TTC549 (cell line): ENCODE data around the gene TRIM52.
"Not testable (repeated sequence)": the region's sequence is repeated elsewhere in the genome, so short reads cannot be mapped to it uniquely, and the experiment has no call there.

ENCODE experiments used
- FAIRE-seq: peaks from 2 replicates; lab custom pipeline; 2012; peaks lifted over from hg19 to GRCh38; lab: Jason Lieb, UNC

TRIM52 gene

DNA sequence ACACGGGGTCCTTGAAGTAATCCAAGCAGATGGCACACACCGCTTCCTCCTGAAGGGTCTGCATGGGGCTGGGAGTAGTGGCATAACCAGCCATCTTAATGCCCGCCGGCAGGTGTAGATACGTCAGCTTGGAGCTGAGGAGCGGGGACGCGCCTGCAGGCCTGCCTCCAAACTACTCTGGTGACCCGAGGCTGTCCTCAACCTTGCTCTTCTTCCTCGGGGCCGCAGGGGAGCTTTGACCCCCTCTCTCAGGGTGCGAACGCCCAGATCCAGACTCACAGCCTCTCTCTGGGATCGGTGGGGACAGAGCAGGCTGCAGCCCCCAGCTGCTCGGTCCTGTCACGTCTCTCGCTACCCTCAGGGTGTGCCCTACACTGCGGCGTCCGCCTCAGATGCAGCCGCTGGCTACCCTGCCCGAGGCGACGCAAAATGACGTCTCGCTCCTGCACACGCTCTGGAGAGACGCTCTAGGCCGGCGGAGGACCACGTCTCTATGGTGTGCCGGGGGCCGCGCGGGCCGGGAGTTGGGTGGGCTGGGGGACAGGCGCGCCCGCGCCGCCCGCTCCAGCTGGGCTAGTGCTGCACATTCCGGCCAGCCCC lies at the start of gene TRIM52:
Gene TRIM52, minus strand, starts transcription at position 424 of the 600 bp plus-strand sequence. Its CDS starts 330 bp downstream, at position 94.
- no peak for FAIRE-seq

DNA sequence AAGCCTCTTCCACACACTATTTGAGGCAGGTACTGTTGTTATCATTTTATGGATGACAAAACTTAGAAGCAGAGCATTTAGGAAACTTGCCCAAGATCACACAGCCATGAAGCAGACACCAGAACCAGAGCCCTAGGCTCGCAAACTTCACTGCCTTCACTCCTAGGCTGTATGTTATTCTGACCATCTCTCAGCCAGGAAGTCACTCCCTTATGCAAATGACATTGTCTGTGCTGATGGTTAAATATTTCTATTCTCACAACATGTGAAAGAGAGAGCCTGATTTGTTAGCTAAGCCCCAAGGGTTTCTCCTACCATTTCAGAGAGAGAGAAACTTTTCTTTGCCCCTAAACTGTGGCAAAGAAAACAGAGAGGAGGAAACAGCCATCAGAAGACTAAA lies 26.4 kb upstream of the TRIM52 start:
- not testable (repeated sequence) for FAIRE-seq

DNA sequence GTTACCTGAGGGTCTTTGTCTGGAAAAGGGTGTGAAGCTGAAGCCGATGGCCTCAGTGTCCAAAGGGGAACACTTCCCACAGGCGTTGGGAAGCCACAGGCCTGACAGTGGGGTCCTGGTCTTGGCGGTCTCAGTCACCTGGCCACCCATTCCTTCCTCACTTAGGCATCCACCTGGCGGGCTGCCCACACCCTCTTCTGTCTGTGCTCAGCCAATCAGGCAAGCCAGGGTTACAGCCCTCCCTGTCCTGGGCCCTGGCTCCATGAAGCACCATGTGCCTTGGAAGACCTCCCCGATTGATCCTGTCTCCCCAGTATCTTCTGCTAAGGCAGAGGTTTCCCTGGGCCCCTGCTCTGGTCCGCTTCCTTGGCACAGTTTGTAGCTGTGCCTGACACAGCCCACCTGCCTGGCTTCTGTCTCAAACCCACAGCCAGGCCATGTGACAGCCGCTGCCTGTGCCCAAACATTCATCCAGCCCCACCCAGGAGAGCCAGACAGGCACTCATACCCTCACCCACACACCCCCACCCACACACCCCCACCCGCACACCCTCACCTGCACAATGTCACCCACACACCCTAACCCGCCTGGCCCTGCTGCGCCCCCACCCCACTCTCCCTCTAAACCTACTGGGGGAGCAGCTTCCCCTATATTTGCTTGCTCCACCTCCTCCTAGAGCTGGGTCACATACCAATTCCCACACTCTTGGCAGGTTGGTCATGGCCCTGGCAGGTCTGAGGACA lies 25.2 kb upstream of the TRIM52 start:
- FAIRE-seq, result not testable (repeated sequence)

DNA sequence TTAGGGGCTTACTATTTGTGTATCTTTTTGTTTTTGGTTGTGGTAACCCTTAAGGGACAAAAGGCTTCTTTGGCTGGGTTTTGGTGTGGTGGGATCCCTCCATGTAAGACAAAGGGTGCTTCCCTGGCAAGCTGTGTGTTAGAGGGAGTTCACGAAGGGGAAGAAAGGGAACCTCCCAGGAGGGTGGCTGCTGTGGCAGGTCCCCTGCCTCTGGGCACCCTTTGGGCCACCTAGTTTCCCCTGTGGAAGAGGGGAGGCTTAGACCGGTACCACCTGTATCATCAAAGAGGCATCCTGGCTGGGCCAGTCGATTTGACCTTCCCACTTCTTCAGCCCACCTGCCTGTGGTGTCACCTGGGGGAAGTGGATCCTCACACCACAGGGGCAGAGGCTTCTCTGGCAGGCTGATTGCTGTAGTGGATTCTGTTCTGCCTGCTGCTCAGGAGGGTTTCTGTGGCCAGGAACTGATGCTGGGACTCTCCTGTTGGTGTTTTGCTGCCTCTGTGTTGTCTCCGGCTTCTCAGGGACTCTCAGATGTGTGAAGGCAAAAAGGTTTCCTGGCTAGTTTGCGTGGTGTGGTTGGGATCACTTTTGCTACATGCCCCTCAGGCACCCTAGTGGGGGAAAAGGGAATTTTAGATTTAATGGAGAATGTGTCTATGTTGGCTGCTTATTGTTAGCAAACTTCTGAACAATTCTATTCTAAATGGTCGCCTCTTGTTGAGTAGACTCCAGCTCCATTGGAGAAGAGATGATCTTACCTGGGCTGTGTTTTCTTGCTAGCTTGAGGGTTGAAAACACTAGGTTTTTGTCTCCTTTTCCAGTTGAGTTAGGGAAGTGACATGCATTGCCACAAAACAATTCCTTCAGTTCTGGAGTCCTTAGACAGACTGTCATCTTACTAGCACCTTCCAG lies 23.2 kb upstream of the TRIM52 start:
- not testable (repeated sequence) for FAIRE-seq

DNA sequence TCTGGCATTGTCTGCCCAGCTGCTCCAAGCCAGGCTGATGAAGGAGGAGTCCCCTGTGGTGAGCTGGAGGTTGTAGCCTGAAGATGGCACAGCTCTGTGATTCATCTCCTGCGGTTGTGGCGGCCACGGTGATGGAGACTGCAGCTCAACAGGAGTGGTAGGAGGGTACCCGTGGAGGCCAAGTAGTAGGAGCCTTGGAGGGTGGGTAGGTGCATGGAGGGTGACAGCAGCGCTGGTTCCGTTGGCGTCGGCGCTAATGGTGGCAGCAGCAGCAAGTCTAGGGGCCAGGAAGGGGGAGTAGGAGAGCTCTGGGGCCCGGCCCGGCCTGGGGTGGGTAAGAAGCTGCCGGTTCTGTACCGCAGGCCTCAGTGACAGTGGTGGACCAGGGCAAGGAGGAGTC lies 22.4 kb upstream of the TRIM52 start:
- FAIRE-seq, result no peak

DNA sequence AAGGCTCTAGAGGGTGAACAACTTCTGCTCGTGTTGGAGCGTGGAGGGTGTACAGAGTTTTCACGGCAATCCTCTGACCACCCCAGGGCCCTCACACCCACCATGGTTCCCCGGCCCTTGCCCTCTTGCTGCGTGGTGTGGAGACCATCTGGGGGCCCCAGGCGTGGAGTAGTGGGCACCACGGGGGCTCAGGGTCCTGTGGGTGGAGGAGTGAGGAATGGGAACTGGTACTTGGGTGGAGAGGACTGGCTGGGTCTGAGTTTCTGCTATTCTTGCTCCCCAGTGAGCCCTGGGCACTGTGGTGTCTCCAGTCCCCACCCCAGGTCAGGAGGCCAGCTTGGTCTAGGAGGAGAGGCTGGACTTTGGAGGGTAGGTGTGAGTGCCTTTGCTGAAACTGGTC lies 21.9 kb upstream of the TRIM52 start:
- no peak for FAIRE-seq

DNA sequence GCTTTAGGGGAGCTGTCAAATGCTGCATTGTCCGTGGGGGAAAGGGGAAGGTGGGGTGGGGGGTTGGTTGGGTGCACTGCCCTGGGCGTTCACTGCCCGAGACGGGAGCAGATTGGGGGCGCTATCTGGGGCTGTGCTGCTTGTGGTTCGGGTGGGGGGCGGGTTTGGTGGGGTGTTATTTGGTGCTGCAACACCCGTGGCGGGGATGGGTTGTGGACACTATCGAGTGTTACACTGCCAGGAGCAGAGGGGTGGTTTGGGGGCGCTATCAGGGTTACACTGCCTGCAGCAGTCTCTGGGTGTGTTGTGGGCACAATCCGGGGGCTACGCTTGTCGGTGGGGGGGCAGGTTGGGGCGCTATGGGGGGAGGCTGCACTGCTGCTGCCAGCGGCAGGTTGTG lies 21.5 kb upstream of the TRIM52 start:
- not testable (repeated sequence) for FAIRE-seq

DNA sequence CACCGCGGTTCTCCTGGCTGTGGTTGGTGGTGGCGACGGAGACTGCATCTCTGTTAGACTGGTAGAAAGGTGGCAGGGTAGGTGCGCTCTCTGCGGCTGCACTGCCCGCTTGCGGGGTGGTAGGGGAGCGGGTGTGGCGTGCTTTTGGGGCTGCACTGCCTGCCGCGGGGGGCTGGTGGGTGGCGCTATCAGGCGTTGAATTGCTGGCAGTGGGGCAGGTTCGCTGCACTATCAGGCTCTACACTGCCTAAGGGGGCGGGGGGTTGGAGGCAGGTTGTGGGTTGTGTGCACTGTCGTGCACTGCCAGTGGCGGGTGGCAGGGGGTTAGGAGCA lies 21.0 kb upstream of the TRIM52 start:
- FAIRE-seq, result no peak

DNA sequence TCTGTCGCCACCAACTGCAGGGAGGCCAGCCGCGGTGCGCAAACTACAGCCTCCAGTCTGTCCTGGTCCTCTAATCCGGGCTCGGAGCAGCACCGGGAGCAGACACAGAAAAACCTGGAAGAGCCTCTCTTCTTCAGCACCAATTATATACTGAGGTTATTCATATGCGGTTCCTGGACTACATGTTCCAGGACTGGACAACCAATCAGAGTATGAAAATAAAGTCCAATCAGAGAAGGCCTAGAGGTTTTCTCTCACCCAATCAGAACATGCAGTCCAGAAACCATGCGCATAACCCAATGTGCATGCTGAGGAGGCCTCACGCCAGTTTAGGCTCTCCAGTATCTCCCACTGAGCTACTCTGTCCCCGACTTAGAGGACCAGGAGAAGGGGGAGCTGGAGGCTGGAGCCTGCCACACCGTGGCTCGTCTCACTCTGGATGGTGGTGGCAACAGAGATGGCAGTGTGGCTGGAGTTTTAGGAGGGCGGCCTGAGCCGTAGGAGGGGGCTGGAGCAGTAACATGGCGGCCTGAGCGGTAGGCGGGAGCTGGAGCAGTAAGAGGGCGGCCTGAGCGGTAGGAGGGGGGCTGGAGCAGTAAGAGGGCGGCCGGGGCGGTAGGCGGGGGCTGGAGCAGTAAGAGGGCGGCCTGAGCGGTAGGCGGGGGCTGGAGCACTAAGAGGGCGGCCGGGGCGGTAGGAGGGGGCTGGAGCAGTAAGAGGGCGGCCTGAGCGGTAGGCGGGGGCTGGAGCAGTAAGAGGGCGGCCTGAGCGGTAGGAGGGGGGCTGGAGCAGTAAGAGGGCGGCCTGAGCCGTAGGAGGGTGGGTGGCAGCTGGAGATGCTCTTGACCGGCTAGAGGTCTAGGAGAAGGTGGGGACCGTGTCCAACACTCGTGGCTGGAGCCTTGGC lies 20.4 kb upstream of the TRIM52 start:
- no peak for FAIRE-seq

DNA sequence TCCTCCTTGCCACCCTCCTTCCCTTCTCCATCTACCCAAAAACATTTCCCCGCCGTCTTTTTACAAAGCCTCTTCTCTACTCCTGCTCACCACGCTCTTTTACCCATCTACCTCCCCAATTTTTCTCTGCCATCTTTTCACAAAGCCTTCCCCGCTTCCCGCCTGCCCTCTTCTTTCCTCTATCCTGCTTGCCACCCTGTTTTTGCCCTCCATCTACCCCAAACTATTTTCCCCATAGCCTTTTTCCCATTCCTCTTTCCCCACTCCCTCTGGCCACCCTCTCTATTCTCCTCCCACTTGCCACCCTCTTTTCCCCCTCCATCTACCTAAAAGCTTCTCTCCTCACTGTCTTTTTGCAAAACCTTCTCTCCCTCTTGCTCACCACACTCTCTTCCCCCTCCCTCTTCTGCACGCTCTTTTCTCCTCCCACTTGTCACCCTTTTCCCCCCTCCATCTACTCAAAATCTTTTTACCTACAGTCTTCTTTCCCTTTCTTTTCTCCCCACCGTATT lies 19.4 kb upstream of the TRIM52 start:
- no peak for FAIRE-seq

DNA sequence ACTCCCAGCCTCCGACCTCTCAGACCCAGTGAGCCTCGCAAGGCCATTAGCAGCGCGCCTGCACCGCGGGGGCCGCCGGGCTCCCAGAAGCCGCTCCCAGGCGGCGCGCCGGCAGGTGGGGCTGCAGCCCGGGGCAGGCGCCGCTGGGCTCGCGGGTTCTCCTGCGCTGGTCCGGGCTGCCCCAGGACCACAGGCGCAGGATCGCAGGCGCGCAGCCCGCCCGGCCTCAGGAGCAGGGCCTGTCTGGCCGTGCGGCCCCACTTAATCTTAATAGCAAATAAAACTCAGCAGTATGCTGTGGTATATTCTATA lies 12.4 kb upstream of the TRIM52 start:
- not testable (repeated sequence) for FAIRE-seq

DNA sequence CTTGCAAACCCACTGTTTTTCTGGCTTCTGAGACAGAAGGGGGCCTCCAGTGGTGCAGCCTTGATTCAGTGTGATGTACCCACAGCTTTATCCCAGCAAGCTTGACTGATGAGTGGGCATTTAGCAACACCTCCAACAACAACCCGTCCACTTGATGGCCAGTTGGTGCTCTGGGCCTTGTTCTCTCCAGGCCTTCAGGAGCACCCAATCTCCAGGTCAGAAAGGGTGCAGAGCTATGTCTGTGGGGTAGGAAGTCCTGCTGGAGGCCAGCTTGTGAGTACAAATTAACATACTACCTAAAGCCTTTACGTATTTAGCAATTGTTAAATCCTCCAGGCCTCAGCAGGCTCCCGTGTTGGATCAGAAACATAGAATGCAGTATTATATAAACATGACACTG lies 10.1 kb upstream of the TRIM52 start:
- no peak for FAIRE-seq

DNA sequence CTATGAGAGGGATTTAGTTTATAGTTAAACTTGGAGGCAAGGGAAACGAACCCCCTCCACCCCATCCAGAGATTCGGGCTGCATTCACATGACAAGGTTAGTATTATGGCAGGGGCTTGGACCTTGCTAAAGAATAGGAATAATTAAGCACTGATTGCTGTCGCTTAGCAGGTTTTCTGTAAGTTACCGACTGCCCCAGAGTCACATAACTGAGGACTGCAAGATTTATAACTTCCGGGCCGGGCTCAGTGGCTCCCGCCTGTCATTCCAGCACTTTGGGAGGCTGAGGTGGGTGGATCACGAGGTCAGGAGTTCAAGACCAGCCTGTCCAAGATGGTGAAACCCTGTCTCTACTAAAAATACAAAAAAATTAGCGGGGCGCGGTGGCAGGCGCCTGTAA lies 7.0 kb upstream of the TRIM52 start:
- not testable (repeated sequence) for FAIRE-seq

DNA sequence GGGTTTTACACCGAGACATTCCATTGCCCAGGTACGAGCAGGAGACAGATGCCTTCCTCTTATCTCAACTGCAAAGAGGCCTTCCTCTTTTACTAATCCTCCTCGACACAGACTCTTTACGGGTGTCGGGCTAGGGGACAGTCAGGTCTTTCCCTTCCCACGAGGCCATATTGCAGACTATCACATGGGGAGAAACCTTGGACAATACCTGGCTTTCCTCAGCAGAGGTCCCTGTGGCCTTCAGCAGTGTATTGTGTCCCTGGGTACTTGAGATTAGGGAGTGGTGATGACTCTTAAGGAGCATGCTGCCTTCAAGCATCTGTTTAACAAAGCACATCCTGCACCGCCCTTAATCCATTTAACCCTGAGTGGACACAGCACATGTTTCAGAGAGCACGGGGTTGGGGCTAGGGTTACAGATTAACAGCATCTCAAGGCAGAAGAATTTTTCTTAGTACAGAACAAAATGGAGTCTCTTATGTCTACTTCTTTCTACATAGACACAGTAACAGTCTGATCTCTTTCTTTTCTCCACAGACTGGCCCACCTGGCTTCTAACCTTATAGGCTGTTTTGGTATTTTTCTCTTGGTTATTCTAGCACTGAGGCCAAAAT lies 6.5 kb upstream of the TRIM52 start:
- FAIRE-seq, result not testable (repeated sequence)

DNA sequence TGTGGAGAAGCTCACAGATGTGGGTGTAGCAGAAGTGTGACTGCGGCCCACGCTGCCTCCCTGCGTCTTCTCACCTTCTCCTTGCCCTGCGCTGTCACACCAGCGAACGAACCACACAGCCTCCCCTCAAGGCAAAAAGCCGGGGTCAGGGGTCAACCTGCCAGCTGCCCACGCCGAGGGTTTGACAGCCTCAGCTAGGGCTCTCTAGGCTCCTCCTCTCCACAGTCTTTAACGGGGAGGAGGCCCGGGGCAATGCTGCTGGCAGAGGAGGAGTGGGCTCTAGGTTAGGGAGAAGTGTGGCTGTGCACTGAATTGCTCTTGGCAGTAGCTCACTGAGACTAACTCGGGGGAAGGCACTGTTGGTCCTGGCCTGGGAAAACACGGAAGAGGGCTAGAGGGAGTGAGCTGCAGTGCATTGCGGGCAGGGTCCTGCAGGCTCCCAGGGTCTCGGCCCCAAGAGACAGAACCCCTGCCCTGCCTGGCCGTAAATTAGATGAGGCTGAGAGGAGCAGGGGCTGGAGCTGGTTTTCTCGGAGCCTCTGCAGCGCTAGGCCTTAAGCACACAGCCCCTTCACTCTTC lies 4.2 kb upstream of the TRIM52 start:
- no peak for FAIRE-seq

DNA sequence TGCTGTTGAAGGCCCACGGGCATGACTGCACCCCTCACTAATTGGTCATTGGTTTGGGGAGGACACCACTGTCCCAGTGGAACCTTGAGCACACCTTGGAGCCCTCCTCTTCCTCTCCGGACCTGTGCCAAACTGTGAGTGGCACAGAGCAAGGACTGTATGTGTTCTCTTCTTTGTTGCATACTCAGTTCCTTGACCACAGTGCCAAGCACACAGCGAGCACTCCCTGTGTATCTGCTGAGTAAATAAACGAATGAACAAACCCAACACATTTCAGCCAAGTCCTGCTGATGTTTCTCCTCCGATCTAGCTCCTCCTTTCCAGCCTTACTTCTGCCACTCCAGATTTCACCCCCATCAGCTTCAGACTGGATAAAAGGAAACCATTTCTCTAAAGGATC lies 2.7 kb upstream of the TRIM52 start:
- no peak for FAIRE-seq

DNA sequence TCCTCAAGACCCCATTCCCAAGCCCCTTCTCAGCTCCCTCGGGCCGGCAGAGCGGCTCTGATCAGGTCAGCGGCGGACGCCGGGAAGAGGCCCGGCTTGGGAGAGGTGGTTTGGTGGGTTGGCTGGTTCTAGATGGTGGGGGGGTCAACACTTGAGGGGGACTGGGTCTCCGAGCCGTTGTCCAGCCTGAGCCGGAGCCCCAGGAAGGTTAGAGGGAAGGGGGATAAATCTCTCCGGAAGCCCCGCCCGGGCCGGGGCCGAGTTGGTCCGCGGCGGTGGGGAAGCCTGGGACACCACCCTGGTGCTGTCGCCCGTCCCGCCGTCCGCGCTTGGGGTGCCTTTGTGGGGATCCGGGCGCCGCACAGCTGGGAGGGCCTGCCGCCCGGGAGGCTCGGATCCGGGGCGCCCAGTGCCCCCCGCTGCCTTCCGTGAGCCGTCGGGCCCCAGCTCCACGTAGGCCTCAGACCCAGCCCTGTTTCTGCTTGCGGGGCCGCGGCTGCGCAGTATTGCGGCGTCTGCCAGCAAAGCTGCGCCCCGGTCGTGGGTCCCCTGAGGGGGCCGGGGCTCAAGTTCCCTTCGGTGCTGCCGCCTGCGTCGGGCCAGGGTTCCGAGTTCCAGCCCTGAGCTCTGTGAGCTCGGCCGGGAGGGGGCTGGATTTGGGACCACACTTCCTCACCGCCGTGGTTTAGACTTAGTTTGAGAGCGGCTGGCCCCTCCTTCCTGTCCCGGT lies 542 bp upstream of the TRIM52 start:
- FAIRE-seq, result no peak

DNA sequence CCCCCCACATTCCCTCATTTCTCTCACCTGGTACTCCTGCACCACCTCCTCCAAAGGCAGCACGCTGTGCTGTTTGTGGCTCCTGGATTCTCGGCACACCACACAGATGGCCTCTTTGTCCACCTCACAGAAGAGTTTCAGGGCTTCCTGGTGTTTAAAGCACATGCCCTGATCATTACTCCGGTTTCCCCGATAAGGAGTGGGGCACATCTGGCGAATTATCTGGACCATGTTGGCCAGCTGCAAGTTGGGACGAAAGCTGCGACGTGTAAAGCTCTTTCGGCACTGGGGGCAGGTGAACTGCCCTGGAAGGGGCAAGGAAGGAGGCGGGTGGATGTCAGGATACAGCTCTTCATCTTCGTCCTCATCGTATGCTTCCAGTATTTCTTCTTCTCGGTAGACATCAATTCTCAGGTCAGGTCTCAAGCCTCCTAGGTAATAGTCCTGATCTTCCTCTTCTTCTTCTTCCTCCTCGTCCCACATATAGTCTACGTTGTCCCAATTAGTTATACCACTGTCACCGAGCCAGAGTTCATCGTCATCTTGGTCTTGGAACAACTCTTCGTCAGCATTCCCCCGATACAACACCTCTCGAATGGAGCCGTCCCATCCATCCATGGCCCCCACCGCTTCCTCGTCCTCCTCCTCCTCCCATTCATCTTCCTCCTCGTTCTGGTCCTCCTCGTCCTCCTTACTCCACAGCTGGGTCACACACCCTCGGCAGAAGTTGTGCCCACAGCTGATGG lies 796 bp downstream of the TRIM52 start:
- FAIRE-seq, result no peak

DNA sequence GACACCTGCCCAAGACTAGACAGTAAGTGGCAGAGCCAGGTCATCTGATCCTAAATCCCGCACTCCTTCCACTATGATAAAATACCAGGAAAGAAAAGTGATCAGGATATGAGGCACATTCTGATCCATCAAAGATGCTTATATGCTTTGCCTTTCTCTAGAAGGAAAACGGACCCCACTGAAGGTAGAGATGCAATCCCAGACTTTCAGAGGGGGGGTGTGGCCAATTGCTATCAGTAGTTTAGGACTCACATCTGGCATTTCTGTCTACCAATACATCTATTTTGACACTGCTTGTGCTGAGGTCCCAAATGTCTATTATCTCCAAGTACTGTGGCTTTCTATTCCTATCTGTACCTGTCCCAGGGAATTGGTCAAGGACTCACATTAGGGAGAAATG lies 1.7 kb downstream of the TRIM52 start:
- no peak for FAIRE-seq

DNA sequence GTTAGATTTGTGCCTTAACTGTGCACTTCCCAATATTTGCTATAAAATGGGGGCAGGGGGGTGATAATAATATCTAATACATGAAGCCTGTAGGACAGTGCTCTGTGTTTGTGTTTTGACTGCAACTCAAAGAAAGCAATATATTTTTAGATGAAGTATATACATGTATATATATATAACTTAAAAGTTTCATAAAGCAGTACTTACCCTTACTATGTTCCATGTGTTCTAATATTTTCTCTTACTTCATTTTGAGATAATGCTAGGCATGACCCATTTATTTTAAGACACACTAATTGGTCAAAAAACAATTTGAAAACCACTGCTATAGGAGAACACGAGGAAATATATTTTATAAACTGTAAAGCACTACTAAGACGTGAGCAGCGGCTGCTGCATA lies 2.4 kb downstream of the TRIM52 start:
- no peak for FAIRE-seq
